Inflammatory macrophage (primary cell): ENCODE measurements around the gene ALPK3.

ENCODE experiments used
- DNase-seq, 2 donors: peaks; one replicate each; pipeline ENCODE4 v3.0.0-alpha.2; 2020 to 2022

The ALPK3 gene

GRCh38 chr15:84799511-84800187, 17.5 kb upstream of the ALPK3 start:
- no peak for DNase-seq

DNA sequence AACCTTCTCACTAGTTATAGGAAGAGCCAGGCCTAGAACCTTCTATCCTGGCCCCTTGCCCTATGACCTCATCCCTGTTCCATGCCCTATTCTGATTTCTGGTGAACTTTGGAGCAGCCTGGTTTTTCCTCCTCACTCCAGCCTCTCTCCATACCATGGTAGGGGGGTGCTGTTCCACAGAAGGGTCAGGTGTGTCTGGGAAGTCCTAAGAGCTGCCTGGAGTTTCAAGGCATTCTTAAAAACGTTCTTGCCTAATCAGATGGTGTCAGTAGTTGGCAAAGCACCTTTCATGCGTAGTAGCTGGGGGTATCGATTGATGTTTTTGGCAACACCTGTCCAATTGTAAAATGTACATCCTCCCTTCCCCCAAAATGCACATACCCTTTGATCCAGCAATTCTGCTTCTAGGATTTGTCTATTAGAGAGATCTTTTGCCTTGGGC, 16.8 kb upstream of the ALPK3 start:
- DNase-seq, result no peak

GRCh38 chr15:84804005-84804900, 12.9 kb upstream of the ALPK3 start:
- DNase-seq, result no peak

- no peak for DNase-seq
Measured at GRCh38 chr15:84805221-84805620, 11.9 kb upstream of the ALPK3 start.

- DNase-seq, result peak in 1 of 2 donors; percentile 12
Measured at GRCh38 chr15:84807228-84807627, 9.9 kb upstream of the ALPK3 start.

DNA sequence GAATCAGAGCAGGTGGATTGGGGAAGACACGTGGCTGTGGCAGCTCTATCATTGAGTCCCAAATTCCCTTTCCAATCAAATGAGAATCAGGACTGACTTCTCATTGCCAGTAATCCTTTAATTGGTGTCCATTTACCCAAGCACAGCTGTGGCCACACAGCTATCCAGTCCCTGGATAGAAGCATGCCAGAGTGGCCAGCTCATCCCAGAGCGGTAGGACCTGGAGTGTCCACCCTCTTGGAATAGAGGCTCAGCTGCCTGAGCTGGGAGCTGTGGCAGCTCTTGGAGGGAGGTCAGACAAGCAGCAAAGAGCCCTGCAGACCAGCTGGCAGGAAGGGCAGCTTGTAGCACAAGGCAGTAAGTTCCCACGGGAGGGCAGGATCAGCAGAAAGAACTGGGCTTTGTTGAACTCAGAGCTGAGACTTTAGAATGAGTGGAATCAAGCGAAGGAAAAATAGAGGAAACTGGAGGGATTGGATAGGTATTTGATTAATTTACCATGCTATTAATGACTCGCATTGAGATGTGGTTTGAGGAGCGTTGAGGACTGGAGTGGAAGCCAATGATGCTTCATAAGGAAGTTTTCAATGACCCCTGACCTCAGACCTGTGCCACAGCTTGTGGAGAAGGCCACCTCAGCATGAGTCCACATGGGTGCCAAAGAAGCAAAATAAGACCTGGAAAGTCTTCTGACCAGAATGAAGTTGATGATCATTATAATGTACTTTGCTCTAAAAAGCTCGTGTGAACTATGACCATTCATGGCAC, 6.9 kb upstream of the ALPK3 start:
- DNase-seq, result no peak

DNA sequence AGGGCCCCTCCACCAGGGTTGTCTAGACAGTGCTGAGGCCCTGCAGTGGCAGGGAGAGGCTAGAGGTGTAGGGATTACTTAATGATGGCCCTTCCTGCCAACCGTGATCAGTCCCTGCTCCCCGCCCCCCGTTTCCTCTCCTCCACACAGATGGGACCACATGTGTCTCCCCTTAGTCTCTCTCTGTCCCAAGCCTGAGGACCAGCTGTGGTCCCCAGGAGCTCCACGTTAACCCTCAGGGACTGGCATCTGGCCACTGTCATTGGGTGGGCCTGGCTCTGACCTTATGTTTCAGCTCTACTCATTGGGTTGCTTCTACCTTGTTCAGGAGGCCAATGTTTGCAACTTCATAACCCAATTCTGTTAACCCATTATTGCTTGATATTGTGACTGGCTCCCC, 6.0 kb upstream of the ALPK3 start:
- no peak for DNase-seq

DNA sequence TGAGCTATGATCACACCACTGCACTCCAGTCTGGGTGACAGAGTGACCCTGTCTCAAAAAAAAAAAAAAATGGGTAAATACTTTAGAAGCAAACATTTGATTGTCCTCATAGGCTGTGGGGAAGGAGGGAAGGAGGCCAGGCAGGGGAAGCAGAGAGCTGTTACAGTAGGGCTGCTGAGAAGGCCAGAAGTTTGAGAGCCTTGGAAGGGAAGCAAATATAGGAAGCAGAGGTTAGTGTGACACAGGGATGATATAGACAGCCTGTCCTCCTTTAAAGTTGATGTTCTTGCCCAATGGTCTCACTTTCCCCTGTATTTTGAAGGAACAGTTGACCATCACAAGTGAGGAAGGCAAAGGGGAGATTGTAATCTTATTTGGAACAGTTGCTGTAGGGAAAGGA, 5.3 kb upstream of the ALPK3 start:
- peak; percentile 47 to 51 for DNase-seq

- DNase-seq, result no peak
Measured at GRCh38 chr15:84812842-84813241, 4.3 kb upstream of the ALPK3 start.

- no peak for DNase-seq
Measured at GRCh38 chr15:84813435-84813834, 3.7 kb upstream of the ALPK3 start.

DNA sequence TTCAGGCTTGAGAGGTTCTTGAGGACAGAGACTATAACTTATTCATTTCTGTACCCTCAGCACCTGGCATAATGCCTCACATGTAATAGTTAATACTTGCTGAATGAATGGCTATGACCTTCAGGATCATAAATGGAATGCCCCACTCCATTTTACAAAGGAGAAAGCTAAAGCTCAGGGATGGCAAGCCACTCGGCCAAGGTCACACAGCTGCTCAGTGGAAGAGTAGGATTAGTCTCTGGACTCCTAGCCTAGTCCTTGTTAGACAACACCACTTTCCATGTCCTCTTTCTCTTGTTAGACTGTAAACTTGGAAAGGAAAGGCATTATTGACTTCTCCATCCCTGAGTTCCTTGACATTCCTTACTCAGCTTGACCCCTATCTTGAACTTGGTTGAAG, 3.2 kb upstream of the ALPK3 start:
- no peak for DNase-seq

- DNase-seq, result peak; percentile 39 to 58
Measured at GRCh38 chr15:84814916-84815315, 2.2 kb upstream of the ALPK3 start.

GRCh38 chr15:84817466-84818081, 418 bp downstream of the ALPK3 start:
- DNase-seq, result no peak

DNA sequence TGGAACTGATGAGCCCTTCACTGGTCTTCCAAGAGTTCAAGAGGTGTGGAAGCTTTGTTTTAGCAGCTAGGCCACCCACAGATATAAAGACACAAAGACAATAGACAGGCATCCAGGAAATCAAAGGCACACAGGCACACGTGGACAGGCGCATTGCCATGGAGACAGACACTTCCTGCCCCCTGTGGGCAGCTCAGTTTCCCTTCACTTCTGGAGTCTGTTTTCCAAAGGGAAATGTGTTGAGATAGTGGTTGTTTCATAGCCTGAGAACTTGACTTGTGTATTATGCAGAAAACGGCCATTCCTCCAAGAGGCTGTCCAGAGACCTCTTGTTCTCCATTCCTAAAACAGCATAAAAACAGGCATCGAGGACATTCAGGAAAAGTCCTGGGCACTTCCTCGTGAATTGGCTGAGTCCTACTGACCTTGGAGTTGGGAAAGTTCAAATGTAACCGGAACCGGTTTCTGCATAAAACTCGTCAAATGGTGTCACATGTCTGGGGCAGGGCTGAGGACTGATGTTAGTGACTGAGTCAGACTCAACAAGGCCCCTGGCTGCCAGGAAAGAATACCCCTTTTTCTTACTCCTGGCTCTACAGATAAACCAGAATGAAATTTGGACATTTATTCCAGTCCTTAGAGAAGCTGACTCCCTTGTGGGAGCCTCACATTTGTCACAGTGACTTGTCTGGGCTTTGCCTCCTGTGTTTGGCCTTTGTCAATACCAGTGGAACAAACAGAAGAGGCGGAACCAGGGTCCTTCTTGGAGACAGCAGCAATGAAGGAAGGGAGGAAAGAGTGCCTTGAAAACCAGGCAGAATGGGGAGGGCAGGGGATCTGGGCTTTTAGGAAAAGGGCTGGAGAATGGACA, 1.3 kb downstream of the ALPK3 start:
- no peak for DNase-seq

- no peak for DNase-seq
Measured at GRCh38 chr15:84819291-84819768, 2.2 kb downstream of the ALPK3 start.

DNA sequence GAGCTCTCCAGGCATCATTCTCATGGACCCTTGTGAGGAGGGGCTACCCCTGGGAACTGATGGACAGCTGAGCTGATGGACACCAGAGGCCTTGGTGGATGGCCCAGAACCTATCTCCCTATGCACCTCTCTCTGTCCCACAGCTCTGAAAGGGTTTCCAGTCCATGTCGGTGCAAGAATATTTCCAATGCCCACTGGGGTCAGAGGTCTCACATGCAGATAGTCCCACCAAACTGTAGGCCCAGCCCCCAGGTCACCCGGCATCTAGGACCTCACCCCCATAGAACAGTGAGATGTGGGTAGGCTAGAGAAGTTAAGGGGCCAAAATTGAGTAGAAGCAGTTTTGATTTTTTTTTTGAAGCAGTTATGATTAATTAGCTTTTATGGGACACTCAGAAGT, 2.6 kb downstream of the ALPK3 start:
- DNase-seq, result no peak

- no peak for DNase-seq
Measured at GRCh38 chr15:84821501-84822021, 4.4 kb downstream of the ALPK3 start.

- no peak for DNase-seq
Measured at GRCh38 chr15:84822653-84823281, 5.6 kb downstream of the ALPK3 start.

DNA sequence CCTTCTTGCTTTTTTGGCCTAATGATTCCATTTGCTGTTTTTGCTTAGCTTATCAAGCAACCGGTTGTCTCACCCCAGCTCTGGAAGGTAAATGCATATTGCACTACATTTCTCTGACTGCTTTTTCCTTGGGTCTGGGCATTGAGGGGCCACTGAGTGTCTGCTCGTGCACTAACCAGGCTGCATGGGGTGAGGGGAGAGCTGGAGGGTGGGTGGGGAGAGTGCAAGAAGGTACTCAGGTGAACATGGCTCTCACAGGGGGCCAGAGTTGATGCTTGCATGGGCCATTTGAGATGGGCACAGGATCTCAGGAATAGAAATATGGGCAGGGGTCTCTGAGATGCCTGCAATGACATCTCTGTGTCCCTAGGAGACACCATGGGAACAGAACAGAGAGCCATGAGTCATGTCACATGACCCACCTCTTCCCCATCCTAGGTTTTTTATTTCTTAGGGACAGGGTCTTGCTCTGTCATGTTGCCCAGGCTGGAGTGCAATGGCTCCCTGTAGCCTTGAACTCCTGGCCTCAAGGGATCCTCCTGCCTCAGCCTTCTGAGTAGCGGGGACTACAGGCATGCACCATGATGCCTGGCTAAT, 6.2 kb downstream of the ALPK3 start:
- DNase-seq, result no peak

DNA sequence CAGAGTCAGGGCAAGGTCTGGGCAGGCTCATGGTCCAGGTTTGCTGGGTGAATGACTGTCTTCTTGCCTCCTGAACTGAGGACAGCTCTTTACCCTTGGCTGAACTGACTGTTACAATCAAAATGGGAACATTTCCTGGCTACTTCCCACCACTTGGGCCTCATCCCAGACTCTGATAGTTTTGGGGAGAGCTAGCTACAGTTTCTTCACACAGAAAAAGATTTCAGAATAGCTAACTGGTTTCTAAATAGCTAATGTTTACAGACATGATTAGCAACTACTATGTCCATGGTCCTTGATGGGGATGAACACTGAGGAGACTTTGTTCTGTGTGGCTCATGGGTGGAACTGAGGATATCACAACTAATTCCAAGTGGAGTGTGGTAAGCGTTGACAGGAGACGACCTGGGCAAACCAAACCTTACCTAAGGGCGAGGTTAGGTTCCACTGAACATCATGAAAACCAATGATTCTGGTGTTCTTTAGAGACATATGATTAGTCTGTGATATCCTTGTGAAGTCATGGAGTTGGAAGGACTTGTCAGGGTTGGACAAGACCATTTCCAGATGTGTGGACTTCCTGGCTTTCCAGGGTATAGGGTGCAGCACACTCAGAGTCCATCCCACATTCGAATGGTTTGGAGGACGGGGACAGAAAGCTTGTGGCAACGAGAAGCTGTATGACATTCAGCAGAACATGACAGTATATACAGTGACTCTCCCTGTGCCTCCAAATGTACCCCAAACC, 7.3 kb downstream of the ALPK3 start:
- no peak for DNase-seq
